Uterus (tissue), 2 donors: ENCODE results near the gene ARL3.

Experiments used
- CTCF ChIP-seq, 4 experiments: fragments of 200-600 bp in 2 of 4; fragments of 450-650 bp in 2 of 4; sonication (generic) in 2 of 4; IDR thresholded peaks; one replicate each; pipeline ENCODE4 v1.5.1; 2016 to 2019; ENCODE audit warnings: antibody characterized with exemption in 4 of 4, mild to moderate bottlenecking in 2 of 4, moderate library complexity in 1 of 4
- POLR2A ChIP-seq, 2 donors: fragments of 450-650 bp; IDR thresholded peaks; one replicate each; pipeline ENCODE4 v1.6.1; 2016; ENCODE audit warnings: antibody characterized with exemption in 2 of 2, mild to moderate bottlenecking in 1 of 2, moderate library complexity in 1 of 2

- no peak for TF ChIP-seq CTCF (IDR thresholded peaks at IDR 0.05)
- no peak for TF ChIP-seq POLR2A (IDR thresholded peaks at IDR 0.05)
These were observed 24.5 kb upstream of the ARL3 start for GRCh38 chr10:102738692-102739121.
